ENCODE results near the gene ABLIM1. TPM values are rescaled to one million over a fixed set of nuclear protein-coding genes. Genes with fewer than 3 reads are reported as not detected.

The ABLIM1 gene
- total RNA-seq, 1 donor from 2014 or later = 76.9 TPM

DNA sequence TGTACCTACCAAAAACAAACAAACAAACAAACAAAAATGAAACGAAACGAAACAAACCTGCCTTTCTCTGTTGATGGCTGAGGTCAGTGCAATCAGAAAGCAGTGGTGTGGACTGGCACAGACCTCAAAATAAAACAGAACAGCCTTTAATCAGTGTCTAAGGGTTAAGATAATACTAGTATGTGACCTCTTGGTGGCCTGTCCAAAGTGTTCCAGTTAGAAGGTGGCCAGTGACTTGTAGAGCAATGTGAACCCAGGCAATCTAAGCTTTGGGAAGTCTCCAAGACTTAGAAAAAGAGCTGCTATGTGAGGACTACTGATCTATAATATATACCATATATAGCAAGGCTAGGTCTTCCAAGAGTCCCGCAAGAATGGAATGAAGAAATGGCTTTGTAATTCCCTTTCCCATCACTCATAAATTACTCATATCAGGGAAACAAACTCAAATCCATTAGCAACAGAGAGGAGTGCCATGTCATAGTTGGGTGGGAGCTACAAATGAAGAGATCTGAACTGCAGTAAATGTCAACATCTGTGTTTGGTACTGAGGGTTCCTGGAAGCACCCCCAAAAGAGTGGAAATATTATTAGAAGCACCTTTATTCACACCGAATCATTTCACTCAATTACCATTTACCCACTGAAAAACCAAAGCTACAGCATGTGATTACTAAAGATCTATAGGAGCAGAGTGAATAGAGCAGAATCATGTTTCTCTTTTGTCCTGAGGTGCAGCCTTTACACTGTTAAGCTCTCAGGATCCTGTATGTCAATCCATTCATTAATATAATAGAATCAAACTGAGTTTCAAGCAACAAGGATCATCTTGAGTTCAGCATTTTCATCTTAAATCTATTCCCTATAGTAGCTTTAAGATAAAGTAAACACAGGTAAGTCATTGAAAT lies 28.0 kb downstream of the ABLIM1 start:
- DNase-seq (no peak), ATAC-seq (ENCODE audit: low read depth) (no peak)
- no peak overlapping the region for H3K27ac Mint-ChIP-seq
- no peaks in the 10 kb centered on the region for H3K36me3 Mint-ChIP-seq (ENCODE audit: low read depth)
- POLR2A ChIA-PET = no interaction called here
- no peak for TF ChIP-seq CTCF (IDR thresholded peaks at IDR 0.05)
- peaks cover 24% of the 10 kb centered on the region for H3K4me1 Mint-ChIP-seq
- intact Hi-C loops (cut with micrococcal nuclease) = no loop called here
- H3K9me3 Mint-ChIP-seq = no peaks in the 10 kb centered on the region
- H3K4me3 Mint-ChIP-seq = no peak overlapping the region
- peaks cover 51% of the 10 kb centered on the region for H3K27me3 Mint-ChIP-seq
- CTCF ChIA-PET = no interaction called here

GRCh38 chr10:114629083-114629823 lies 28.8 kb downstream of the ABLIM1 start:
- peaks cover 50% of the 10 kb centered on the region for H3K27me3 Mint-ChIP-seq
- intact Hi-C loops (cut with micrococcal nuclease) = no loop called here

DNA sequence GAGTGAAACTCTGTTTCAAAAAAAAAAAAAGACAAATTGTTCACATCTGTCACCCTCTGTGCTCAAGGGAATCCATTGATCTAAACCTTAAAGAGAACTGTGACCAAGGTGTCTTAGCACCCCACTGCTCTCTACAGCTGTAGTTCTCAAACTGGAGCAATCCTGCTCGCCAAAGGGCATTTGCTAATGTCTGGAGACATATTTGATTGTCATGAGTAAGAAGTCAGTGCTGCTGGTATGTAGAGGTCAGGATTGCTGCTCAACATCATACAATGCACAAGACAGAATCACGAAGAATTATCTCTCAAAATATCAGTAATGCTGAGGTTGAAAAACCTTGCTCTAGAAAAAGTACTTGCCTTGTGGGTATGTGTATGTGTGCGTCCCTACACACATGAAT lies 30.0 kb downstream of the ABLIM1 start:
- no peak for DNase-seq
- Mint-ChIP-seq H3K9me3 (peaks cover 4% of the 10 kb centered on the region), H3K27ac (no peak overlapping the region), H3K27me3 (peaks cover 42% of the 10 kb centered on the region), H3K4me1 (peaks cover 24% of the 10 kb centered on the region), H3K4me3 (no peak overlapping the region), H3K36me3 (ENCODE audit: low read depth) (no peaks in the 10 kb centered on the region)
- ATAC-seq (ENCODE audit: low read depth) = no peak
- ChIA-PET CTCF (no interaction called here), POLR2A (no interaction called here)
- TF ChIP-seq CTCF (IDR thresholded peaks at IDR 0.05) = no peak
- intact Hi-C loops (cut with micrococcal nuclease) = no loop called here

More at GRCh38 chr10:114629083-114629823, 28.8 kb downstream of the ABLIM1 start:
- peaks cover 24% of the 10 kb centered on the region for H3K4me1 Mint-ChIP-seq
- CTCF ChIA-PET = no interaction called here
- TF ChIP-seq CTCF (IDR thresholded peaks at IDR 0.05) = no peak
- DNase-seq (no peak), ATAC-seq (ENCODE audit: low read depth) (no peak)
- POLR2A ChIA-PET = no interaction called here
- no peak overlapping the region for H3K4me3 Mint-ChIP-seq
- H3K36me3 Mint-ChIP-seq (ENCODE audit: low read depth) = no peaks in the 10 kb centered on the region
- no peak overlapping the region for H3K27ac Mint-ChIP-seq
- peaks cover 4% of the 10 kb centered on the region for H3K9me3 Mint-ChIP-seq

DNA sequence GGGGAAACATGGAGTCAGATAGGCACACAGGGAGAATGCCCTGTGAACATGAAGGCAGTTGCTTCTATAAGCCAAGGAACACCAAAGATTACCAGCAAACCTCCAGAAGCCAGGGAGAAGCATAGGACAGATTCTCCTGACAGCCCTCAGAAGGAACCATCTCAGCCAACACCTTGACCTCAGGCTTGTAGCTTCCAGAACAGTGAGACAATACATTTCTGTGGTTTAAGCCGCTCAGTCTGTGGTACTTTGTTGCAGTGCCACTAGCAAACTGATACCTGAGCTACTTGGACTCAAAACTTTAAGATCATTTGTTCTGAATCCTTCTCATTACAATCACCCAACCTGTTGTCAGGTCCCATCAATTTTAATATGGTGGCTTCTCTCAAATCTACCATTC lies 31.2 kb downstream of the ABLIM1 start:
- DNase-seq (no peak), ATAC-seq (ENCODE audit: low read depth) (no peak)
- Mint-ChIP-seq H3K27ac (no peak overlapping the region), H3K4me1 (peaks cover 13% of the 10 kb centered on the region), H3K9me3 (peaks cover 4% of the 10 kb centered on the region), H3K27me3 (peaks cover 30% of the 10 kb centered on the region), H3K36me3 (ENCODE audit: low read depth) (no peaks in the 10 kb centered on the region), H3K4me3 (no peak overlapping the region)
- CTCF ChIA-PET = no interaction called here
- no peak for TF ChIP-seq CTCF (IDR thresholded peaks at IDR 0.05)
- intact Hi-C loops (cut with micrococcal nuclease) = no loop called here
- POLR2A ChIA-PET = no interaction called here
